HL-60 (cell line): Measurements from ENCODE around the gene IL13.

Experiments
- DNase-seq, 2 experiments: peaks; one replicate each; pipeline ENCODE4 v3.0.0-alpha.2; 2010 to 2020; ENCODE audit warnings: low read depth in 1 of 2, low spot score in 1 of 2
- H3K27ac ChIP-seq: fragments of 250-450 bp; sonication (Bioruptor Pico); replicated peaks from 2 replicates; pipeline ENCODE4 v1.5.1; 2020; ENCODE audit warnings: mild to moderate bottlenecking, moderate library complexity
- H3K27me3 ChIP-seq: fragments of 250-450 bp; sonication (Bioruptor Pico); 2 replicates; pipeline ENCODE4 v1.5.1; 2021; ENCODE audit warnings: mild to moderate bottlenecking, moderate library complexity; ENCODE audit not compliant: insufficient read depth, poor library complexity, severe bottlenecking
- H3K4me3 ChIP-seq: replicated peaks from 2 replicates; pipeline ENCODE4 v1.5.1; 2011; ENCODE audit warnings: mild to moderate bottlenecking, control low read depth, low read length; ENCODE audit not compliant: insufficient read depth
- GABPA ChIP-seq: IDR thresholded peaks from 2 replicates; pipeline ENCODE4 v1.6.1; 2012; ENCODE audit warnings: low read depth
- POLR2AphosphoS5 ChIP-seq: IDR thresholded peaks from 2 replicates; pipeline ENCODE4 v1.6.1; 2012; ENCODE audit warnings: low read depth
- SPI1 ChIP-seq: IDR thresholded peaks from 2 replicates; pipeline ENCODE4 v1.6.1; 2012; ENCODE audit warnings: low read depth, mild to moderate bottlenecking, borderline replicate concordance
- TF ChIP-seq, protein P1 (sequence below): IDR thresholded peaks from 2 replicates; pipeline ENCODE4 v1.6.1; 2012; ENCODE audit warnings: low read depth; ENCODE audit not compliant: insufficient replicate concordance
- TF ChIP-seq, protein P2 (sequence below): IDR thresholded peaks from one replicate; pipeline ENCODE4 v1.5.1; 2011; ENCODE audit warnings: low read length, control low read depth, inconsistent platforms; ENCODE audit not compliant: insufficient read depth

Gene IL13

GRCh38 chr5:132680780-132681475 is 23.0 kb downstream of the IL13 start:
- no peak for DNase-seq
- Histone ChIP-seq H3K4me3 (no peak overlapping the region), H3K27me3 (no peaks in the 10 kb centered on the region), H3K27ac (no peak overlapping the region)
- TF ChIP-seq SPI1 = no peak
- no peak for TF ChIP-seq POLR2AphosphoS5
- TF ChIP-seq, protein P1, sequence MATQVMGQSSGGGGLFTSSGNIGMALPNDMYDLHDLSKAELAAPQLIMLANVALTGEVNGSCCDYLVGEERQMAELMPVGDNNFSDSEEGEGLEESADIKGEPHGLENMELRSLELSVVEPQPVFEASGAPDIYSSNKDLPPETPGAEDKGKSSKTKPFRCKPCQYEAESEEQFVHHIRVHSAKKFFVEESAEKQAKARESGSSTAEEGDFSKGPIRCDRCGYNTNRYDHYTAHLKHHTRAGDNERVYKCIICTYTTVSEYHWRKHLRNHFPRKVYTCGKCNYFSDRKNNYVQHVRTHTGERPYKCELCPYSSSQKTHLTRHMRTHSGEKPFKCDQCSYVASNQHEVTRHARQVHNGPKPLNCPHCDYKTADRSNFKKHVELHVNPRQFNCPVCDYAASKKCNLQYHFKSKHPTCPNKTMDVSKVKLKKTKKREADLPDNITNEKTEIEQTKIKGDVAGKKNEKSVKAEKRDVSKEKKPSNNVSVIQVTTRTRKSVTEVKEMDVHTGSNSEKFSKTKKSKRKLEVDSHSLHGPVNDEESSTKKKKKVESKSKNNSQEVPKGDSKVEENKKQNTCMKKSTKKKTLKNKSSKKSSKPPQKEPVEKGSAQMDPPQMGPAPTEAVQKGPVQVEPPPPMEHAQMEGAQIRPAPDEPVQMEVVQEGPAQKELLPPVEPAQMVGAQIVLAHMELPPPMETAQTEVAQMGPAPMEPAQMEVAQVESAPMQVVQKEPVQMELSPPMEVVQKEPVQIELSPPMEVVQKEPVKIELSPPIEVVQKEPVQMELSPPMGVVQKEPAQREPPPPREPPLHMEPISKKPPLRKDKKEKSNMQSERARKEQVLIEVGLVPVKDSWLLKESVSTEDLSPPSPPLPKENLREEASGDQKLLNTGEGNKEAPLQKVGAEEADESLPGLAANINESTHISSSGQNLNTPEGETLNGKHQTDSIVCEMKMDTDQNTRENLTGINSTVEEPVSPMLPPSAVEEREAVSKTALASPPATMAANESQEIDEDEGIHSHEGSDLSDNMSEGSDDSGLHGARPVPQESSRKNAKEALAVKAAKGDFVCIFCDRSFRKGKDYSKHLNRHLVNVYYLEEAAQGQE = no peak
- TF ChIP-seq, protein P2, sequence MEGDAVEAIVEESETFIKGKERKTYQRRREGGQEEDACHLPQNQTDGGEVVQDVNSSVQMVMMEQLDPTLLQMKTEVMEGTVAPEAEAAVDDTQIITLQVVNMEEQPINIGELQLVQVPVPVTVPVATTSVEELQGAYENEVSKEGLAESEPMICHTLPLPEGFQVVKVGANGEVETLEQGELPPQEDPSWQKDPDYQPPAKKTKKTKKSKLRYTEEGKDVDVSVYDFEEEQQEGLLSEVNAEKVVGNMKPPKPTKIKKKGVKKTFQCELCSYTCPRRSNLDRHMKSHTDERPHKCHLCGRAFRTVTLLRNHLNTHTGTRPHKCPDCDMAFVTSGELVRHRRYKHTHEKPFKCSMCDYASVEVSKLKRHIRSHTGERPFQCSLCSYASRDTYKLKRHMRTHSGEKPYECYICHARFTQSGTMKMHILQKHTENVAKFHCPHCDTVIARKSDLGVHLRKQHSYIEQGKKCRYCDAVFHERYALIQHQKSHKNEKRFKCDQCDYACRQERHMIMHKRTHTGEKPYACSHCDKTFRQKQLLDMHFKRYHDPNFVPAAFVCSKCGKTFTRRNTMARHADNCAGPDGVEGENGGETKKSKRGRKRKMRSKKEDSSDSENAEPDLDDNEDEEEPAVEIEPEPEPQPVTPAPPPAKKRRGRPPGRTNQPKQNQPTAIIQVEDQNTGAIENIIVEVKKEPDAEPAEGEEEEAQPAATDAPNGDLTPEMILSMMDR = no peak
- no peak for TF ChIP-seq GABPA

- no peak overlapping the region for H3K27ac ChIP-seq
- no peak overlapping the region for H3K4me3 ChIP-seq
- H3K27me3 ChIP-seq = no peaks in the 10 kb centered on the region
- no peak for DNase-seq
- TF ChIP-seq, protein P2 = no peak
- TF ChIP-seq SPI1 (no peak), GABPA (no peak), POLR2AphosphoS5 (no peak)
- TF ChIP-seq, protein P1 = no peak
Observed at GRCh38 chr5:132681476-132681831, 23.5 kb downstream of the IL13 start.

- no peak for DNase-seq
- Histone ChIP-seq H3K4me3 (no peak overlapping the region), H3K27ac (no peak overlapping the region), H3K27me3 (no peaks in the 10 kb centered on the region)
- TF ChIP-seq SPI1 (no peak), POLR2AphosphoS5 (no peak), GABPA (no peak)
- TF ChIP-seq, protein P1 = no peak
- TF ChIP-seq, protein P2 = no peak
Observed at GRCh38 chr5:132681983-132682382, 24.0 kb downstream of the IL13 start.
